Posterior vena cava (tissue), 2 donors: Measurements from ENCODE around the gene SEMA4D. TPM values are rescaled to one million over a fixed set of nuclear protein-coding genes. Genes with fewer than 3 reads are reported as not detected.
"Not testable (repeated sequence)": the region's sequence is repeated elsewhere in the genome, so short reads cannot be mapped to it uniquely, and the experiment has no call there.

ENCODE experiments used
- DNase-seq: peaks from one replicate; pipeline ENCODE4 v3.0.0-alpha.2; 2020; ENCODE audit warnings: low spot score
- intact Hi-C, 2 donors: fragments of 100-400 bp; cut with DNase I; formaldehyde crosslinking; loops; one replicate each; pipeline versions ENCODE4 v1.14.1 to v1.14.2; 2022 to 2023
- total RNA-seq, 2 donors: library from RNA; stranded (reverse); fragmentation: NEBNext Ultra II Directional; extraction: Animal tissue kit (Norgen Biotek cat#: 25700); gene quantifications; one replicate each; pipeline ENCODE4 v1.2.1, GENCODE V29; 2021
- donor health status: DM: yes; HTN: yes; CAD: no.
- donor health status: DM: yes; HTN: yes; CAD: no.

The SEMA4D gene
- total RNA-seq, 2 donors from 2014 or later: 10.0 to 14.1 TPM

GRCh38 chr9:89383721-89384300 lies 114.1 kb downstream of the SEMA4D start:
- intact Hi-C loops: no loop called here
- DNase-seq: no peak

GRCh38 chr9:89383030-89383720 lies 114.7 kb downstream of the SEMA4D start:
- intact Hi-C loops: no loop called here
- no peak for DNase-seq

DNA sequence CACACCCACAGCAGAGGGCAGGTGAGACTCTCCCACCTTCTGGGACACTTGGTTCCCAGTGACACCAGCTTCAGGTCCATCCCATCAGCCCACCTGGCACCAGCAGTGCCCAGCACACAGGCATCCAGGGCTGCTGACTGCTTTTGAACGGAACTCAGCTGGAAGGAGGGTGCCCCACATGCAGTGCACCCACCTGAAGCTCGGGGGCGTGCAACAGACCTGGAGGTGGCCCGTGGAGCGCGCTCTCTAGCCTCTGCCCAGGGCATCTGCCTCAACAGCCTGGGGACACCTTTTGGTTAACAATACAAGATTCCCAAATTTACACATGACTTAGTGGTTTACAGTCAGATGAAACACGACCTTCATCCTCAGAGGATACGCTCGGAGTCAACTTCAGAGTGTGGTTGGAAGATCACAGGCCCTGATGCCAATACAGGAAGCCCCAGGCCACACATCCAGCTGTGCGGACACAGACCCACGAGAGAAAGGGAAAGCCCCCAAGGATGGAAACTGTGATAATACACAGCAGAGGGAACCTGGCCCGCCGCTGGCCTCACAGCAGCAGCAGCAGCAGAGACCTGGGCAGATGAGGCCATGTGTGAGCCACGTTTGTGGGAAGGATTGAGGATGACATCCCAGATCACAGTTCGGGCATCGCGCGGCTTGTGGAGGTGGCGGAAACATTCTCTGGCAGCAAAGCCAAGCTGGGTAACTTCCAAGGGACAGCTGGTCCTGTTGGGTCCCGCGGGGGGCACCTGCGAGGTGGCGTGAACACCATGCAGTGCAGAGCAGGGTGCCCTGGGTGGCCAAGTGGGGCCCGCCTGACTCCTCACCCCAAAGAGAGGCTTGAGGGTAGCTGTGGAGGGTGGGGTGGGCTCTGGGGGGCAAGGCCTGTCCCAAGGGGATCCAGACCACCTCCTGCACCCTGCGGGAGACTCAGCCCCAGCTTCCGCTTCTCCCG lies 115.6 kb downstream of the SEMA4D start:
- DNase-seq: no peak
- intact Hi-C loops: no loop called here

GRCh38 chr9:89381308-89381609 lies 116.7 kb downstream of the SEMA4D start:
- intact Hi-C loops: no loop called here

GRCh38 chr9:89380437-89381307 lies 117.2 kb downstream of the SEMA4D start:
- intact Hi-C loops: no loop called here
- DNase-seq: no peak

More at GRCh38 chr9:89381308-89381609, 116.7 kb downstream of the SEMA4D start:
- no peak for DNase-seq

GRCh38 chr9:89379508-89380115 lies 118.3 kb downstream of the SEMA4D start:
- intact Hi-C loops: no loop called here
- DNase-seq: no peak

DNA sequence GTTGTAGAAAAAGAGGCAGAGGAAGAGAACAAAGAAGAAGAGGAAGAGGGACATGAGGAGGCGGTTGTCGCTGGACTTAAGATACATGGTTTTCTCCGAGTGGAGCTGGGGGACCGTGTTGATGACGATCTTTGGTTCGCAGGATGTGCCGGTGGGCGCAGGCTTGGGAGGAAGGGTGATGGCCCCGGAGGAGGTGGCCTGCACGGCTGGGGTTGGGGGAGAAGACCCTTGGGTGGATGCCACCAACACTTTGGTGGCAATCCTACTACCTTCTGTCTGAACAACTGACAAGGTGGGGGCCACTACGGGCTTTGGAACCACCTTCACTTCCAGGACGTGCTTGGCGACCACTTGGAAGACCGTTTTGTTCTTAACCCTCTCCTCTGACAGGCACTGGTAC lies 118.9 kb downstream of the SEMA4D start:
- DNase-seq: no peak
- intact Hi-C loops: no loop called here

- DNase-seq: no peak
- intact Hi-C loops: no loop called here
These were observed 119.4 kb downstream of the SEMA4D start for GRCh38 chr9:89378541-89378940.

DNA sequence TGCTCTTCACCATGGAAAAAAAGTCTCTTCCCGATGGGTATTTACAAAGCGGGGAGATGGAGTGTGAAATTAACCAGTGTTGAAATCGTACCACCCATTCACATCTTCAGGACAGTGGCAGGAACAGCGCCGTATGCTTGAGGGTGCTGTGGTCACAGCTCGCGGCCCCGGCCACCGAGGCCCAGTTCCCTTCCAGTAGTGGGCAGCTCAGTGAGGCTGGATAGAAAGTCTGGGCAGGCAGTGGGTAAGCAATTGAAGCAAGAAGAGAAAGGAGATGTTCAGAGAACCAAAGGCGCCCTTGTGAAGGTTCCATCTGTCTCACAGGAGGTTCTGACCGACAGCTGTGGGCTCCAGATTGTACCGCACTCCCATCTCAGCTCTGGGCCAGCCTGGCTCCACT lies 120.5 kb downstream of the SEMA4D start:
- intact Hi-C loops: no loop called here
- no peak for DNase-seq

DNA sequence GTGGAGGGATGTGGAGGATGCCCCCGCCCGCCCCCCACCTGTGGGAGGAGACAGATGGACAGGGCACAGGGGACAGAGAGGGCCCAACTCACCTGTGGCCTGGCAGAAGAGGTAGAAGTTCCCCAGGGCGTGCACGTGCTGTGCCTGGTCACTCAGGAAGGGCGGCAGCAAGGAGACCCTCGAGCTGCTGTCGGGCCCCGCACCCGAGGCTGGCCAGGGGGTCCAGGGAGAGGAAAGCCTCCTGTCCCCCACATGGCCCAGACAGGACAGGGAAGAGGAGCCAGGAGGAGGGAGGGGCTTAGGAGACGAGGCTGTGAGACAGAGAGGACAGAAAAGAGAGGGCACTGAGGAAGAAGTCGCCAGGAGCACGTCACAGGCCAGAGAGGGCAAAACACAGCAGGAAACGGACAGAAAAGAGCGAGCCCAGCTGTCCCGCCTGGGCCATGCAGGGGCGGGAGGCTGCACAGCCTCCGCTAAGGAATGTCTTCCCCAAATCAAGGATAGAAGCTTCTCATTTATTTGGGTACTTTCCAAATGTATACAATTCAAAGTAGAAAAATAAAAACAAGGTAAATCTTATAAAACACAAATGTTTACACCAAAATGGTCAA lies 121.1 kb downstream of the SEMA4D start:
- intact Hi-C loops: no loop called here
- DNase-seq: no peak

- intact Hi-C loops: no loop called here
- DNase-seq: no peak
These were observed 121.6 kb downstream of the SEMA4D start for GRCh38 chr9:89376286-89376685.

DNA sequence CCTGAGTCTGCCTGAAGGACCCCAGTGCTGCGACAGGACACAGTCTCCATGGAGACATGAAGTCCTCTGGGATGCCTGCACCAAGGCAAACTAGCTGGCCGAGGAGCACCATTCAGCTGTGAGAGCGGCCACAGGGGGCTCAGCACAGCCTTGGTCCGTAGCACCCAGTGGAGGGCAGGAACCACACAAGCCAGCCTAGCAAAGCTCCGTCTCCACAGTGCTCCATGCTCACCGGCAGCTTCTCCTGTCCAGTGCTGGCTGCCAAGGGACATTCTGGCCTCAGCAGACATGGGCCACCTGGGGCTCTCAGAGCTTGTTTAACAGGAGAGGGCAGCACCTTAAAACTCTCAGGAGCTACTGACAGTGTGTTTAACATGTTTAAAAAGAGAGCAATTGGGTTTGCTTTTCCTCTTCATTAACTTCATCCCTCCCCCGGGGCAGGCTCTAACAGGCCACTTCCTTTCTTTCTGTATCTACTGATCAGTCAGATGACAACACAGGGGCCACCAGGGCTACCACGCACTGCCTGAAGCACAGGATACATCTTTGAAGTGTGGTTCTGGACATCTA lies 122.6 kb downstream of the SEMA4D start:
- intact Hi-C loops: no loop called here

GRCh38 chr9:89374176-89374575 lies 123.7 kb downstream of the SEMA4D start:
- no peak for DNase-seq
- intact Hi-C loops: no loop called here

More for the DNA sequence above, 122.6 kb downstream of the SEMA4D start:
- DNase-seq: no peak

GRCh38 chr9:89372979-89373378 lies 124.9 kb downstream of the SEMA4D start:
- intact Hi-C loops: no loop called here
- no peak for DNase-seq

DNA sequence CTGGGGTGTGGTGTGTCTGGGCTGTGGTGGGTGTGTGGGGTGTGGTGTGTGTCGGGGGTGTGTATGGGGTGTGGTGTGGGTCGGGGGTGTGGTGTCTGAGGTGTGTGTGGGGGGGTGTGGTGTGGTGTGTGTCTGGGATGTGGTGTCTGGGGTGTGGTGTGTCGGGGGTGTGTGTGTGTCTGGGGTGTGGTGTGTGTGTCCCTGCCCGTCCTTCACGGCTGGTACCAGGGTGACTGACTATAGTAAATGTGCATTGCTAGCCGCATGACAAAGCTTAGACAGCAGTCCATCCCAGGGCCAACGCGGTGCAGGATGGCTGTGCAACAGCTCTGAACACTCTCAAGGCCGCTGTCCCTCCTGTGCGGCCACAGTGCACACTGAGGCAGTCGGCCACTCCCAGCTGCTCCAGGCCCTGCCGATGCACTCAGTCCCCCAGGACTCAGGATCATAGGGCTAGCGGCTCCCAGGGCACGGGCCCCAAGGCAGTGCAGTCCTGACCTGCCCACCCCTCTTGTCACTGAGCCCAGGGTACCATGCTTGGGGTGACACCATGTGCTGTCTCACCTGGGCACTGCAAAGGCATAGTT lies 125.6 kb downstream of the SEMA4D start:
- intact Hi-C loops: no loop called here
- DNase-seq: no peak

- intact Hi-C loops, DNase-seq: not testable (repeated sequence)
These were observed 126.1 kb downstream of the SEMA4D start for GRCh38 chr9:89371791-89372190.

DNA sequence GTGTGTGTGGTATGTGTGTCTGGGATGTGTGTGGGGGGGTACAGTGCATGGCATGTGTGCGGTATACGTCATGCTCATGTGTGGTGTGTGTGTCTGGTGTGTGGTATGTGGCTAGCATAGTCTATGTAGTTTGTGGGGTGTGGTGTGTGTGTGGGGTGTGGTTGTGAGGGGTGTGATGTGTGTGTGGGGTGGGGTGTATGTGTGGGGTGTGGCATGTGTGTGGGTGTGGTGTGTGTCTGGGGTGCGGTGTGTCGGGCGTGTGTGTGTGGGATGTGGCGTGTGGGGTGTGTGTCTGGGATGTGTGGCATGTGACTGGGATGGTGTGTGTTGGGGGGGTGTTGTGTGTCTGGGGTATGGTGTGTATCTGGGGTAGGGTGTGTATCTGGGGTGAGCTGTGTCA lies 127.3 kb downstream of the SEMA4D start:
- DNase-seq: no peak
- intact Hi-C loops: no loop called here

DNA sequence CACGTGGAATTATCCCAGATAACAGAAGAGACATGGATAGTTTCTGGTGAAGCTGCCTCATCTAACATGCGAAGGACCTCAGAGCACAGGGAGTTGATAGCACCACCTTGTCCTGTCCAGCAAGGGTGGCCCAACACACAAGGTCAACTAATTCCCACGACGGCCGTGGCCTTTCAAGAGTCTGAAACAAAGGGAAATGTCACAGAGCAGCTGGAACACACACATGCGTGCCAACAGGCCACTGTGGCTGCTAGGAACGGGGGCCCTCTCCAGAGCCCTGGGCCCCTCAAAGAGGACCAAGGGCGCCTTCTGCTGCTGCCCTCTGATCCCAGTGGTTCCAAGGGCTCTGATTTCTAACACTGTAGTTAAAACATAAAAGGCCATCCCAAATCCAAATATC lies 128.9 kb downstream of the SEMA4D start:
- no peak for DNase-seq
- intact Hi-C loops: no loop called here
